Astrocyte of the cerebellum (primary cell): ENCODE measurements around the gene KLHL3.

Source experiments
- DNase-seq: peaks from one replicate; pipeline ENCODE4 v3.0.0-alpha.2; 2011; ENCODE audit warnings: low read depth
- H3K4me3 ChIP-seq: 2 replicates; pipeline ENCODE4 v1.5.1; 2011; ENCODE audit warnings: mild to moderate bottlenecking, low read depth, low read length, moderate library complexity
- CTCF ChIP-seq: IDR thresholded peaks from 2 replicates; pipeline ENCODE4 v1.5.1; 2012; ENCODE audit warnings: low read length, low read depth, moderate library complexity, mild to moderate bottlenecking; ENCODE audit errors: missing control alignments
- in situ Hi-C: cut with HindIII; loops from 2 replicates; pipeline ENCODE4 v1.10.0; 2017; ENCODE audit warnings: low sequenced_read_pairs

KLHL3 gene

GRCh38 chr5:137728048-137728447 is 7.8 kb downstream of the KLHL3 start:
- TF ChIP-seq CTCF, result no peak
- in situ Hi-C loops, result no loop called here
- no peak for DNase-seq
- no peak overlapping the region for H3K4me3 ChIP-seq

- no peak for TF ChIP-seq CTCF
Observed at GRCh38 chr5:137727623-137728022, 8.3 kb downstream of the KLHL3 start.

GRCh38 chr5:137724251-137724650 is 11.6 kb downstream of the KLHL3 start:
- DNase-seq, result no peak
- in situ Hi-C loops, result no loop called here
- no peak for TF ChIP-seq CTCF
- H3K4me3 ChIP-seq, result no peak overlapping the region

More at GRCh38 chr5:137727623-137728022, 8.3 kb downstream of the KLHL3 start:
- in situ Hi-C loops, result no loop called here
- no peak overlapping the region for H3K4me3 ChIP-seq
- no peak for DNase-seq

GRCh38 chr5:137718611-137719010 is 17.3 kb downstream of the KLHL3 start:
- in situ Hi-C loops, result no loop called here
- TF ChIP-seq CTCF, result no peak
- DNase-seq, result no peak
- H3K4me3 ChIP-seq, result no peak overlapping the region

GRCh38 chr5:137716337-137716736 is 19.6 kb downstream of the KLHL3 start:
- no peak for DNase-seq
- in situ Hi-C loops, result no loop called here
- H3K4me3 ChIP-seq, result no peak overlapping the region
- TF ChIP-seq CTCF, result no peak

- in situ Hi-C loops, result no loop called here
- no peak overlapping the region for H3K4me3 ChIP-seq
- DNase-seq, result no peak
- TF ChIP-seq CTCF, result no peak
Observed at GRCh38 chr5:137715456-137715855, 20.4 kb downstream of the KLHL3 start.

GRCh38 chr5:137714946-137715345 is 20.9 kb downstream of the KLHL3 start:
- no peak for TF ChIP-seq CTCF
- no peak overlapping the region for H3K4me3 ChIP-seq
- DNase-seq, result no peak
- in situ Hi-C loops, result no loop called here
